Suprapubic skin (tissue), 4 donors: ENCODE measurements around the gene SGMS2. TPM values are rescaled to one million over a fixed set of nuclear protein-coding genes. Genes with fewer than 3 reads are reported as not detected.
A peak's percentile ranks its signal among the peaks of the same experiment; 100 is the strongest.

Experiments used
- DNase-seq, 2 donors: peaks; one replicate each; pipeline ENCODE4 v3.0.0-alpha.2; 2019; ENCODE audit warnings: low spot score in 2 of 2
- H3K27ac ChIP-seq: fragments of 200-600 bp; sonication (generic); one replicate; pipeline ENCODE4 v1.5.1; 2019
- H3K27me3 ChIP-seq: fragments of 200-600 bp; sonication (generic); one replicate; pipeline ENCODE4 v1.5.1; 2019
- H3K36me3 ChIP-seq: fragments of 200-600 bp; sonication (generic); one replicate; pipeline ENCODE4 v1.5.1; 2019
- H3K4me1 ChIP-seq: fragments of 200-600 bp; sonication (generic); one replicate; pipeline ENCODE4 v1.5.1; 2019
- H3K4me3 ChIP-seq: fragments of 200-600 bp; sonication (generic); one replicate; pipeline ENCODE4 v1.5.1; 2019; ENCODE audit warnings: mild to moderate bottlenecking
- H3K9me3 ChIP-seq: fragments of 200-600 bp; sonication (generic); one replicate; pipeline ENCODE4 v1.5.1; 2019
- EP300 ChIP-seq: sonication (generic); formaldehyde crosslinking; IDR thresholded peaks from one replicate; pipeline ENCODE4 v1.6.1; 2017; ENCODE audit warnings: antibody characterized with exemption
- POLR2A ChIP-seq, 2 donors: fragments of 450-650 bp; IDR thresholded peaks; one replicate each; pipeline ENCODE4 v1.6.1; 2017; ENCODE audit warnings: antibody characterized with exemption in 2 of 2, mild to moderate bottlenecking in 2 of 2, moderate library complexity in 2 of 2
- POLR2AphosphoS5 ChIP-seq, 3 donors: sonication (generic); formaldehyde crosslinking; IDR thresholded peaks; one replicate each; pipeline ENCODE4 v1.6.1; 2017; ENCODE audit warnings: antibody characterized with exemption in 3 of 3
- WGBS: methylation state at CpG from one replicate; pipeline ENCODE4 v1.1.5; 2018; 5-methylcytosine and 5-hydroxymethylcytosine counted together
- total RNA-seq, 4 donors: library from RNA; depleted of rRNA; stranded (reverse); fragments of >200 nt; gene quantifications; one replicate each; pipeline ENCODE4 v1.1.0, GENCODE V29; 2016
- TF ChIP-seq, protein P1 (sequence below), 2 donors: fragments of 200-600 bp in 1 of 2; fragments of 450-650 bp in 1 of 2; sonication (generic) in 1 of 2; IDR thresholded peaks; one replicate each; pipeline ENCODE4 v1.5.1; 2016 to 2019; ENCODE audit warnings: antibody characterized with exemption in 2 of 2, mild to moderate bottlenecking in 1 of 2, moderate library complexity in 1 of 2

The SGMS2 gene
- total RNA-seq, 4 donors from 2014 or later, result 18.3 to 100 (median 66.6) TPM

DNA sequence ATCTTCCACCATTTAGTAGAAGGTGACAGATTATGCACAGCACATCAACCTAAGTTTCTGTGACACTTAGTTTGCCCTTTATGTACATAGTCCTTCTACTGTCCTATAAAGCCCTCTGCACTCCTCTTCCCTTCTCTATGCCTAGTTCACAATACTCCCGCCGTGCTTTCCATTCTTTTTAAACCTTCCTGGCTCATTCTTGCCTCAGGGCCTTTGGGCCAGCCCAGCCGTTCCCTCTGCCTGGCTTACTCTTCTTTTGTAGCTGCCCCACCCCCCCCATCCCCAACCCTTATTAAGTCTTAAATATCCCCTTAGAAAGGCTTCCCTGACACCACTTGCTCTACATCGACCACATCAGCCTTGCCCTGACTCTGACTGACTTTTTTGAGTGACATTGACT lies 33.0 kb downstream of the SGMS2 start:
- no peaks in the 10 kb centered on the region for H3K9me3 ChIP-seq
- H3K4me1 ChIP-seq, result peaks cover 21% of the 10 kb centered on the region
- H3K27ac ChIP-seq, result no peak overlapping the region
- H3K36me3 ChIP-seq, result peaks cover 10% of the 10 kb centered on the region
- H3K4me3 ChIP-seq, result no peak overlapping the region
- DNase-seq, result no peak
- no peaks in the 10 kb centered on the region for H3K27me3 ChIP-seq
- no peak for TF ChIP-seq EP300
- TF ChIP-seq, protein P1, sequence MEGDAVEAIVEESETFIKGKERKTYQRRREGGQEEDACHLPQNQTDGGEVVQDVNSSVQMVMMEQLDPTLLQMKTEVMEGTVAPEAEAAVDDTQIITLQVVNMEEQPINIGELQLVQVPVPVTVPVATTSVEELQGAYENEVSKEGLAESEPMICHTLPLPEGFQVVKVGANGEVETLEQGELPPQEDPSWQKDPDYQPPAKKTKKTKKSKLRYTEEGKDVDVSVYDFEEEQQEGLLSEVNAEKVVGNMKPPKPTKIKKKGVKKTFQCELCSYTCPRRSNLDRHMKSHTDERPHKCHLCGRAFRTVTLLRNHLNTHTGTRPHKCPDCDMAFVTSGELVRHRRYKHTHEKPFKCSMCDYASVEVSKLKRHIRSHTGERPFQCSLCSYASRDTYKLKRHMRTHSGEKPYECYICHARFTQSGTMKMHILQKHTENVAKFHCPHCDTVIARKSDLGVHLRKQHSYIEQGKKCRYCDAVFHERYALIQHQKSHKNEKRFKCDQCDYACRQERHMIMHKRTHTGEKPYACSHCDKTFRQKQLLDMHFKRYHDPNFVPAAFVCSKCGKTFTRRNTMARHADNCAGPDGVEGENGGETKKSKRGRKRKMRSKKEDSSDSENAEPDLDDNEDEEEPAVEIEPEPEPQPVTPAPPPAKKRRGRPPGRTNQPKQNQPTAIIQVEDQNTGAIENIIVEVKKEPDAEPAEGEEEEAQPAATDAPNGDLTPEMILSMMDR (IDR thresholded peaks at IDR 0.05), result no peak
- no peak for TF ChIP-seq POLR2A (IDR thresholded peaks at IDR 0.05)
- TF ChIP-seq POLR2AphosphoS5 (IDR thresholded peaks at IDR 0.05), result no peak
- WGBS, result 81% methylated on average over 4 of the region's 4 CpGs

DNA sequence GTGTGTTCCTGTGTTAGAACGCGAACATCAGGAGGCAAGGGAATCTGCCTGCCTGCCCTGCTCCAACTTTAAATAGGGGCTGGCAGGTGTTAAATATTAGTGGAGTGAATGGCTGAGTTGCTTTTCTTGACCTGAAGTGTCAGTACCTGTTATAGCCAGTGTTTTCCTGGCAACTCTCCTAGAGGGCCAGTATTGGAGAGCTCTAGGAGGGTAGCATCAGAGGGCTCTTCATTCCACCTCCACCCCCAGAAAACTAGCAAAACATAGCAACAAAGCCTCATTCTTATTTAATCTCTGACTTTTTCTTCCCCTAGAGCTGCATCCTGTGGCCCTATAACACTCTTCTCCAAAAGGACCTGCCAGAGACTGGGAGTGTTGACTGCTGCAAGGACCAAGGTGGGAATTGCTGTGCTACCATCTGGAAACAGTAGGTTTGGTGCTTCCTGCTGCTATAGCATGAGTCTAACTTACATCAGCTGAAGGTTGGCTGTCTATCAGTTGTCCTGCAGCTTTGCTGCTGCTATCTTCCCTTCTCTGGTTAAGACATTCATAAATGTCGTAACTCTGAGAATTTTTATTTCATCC lies 33.5 kb downstream of the SGMS2 start:
- TF ChIP-seq POLR2A (IDR thresholded peaks at IDR 0.05), result no peak
- TF ChIP-seq EP300, result no peak
- no peak for TF ChIP-seq POLR2AphosphoS5 (IDR thresholded peaks at IDR 0.05)
- TF ChIP-seq, protein P1 (IDR thresholded peaks at IDR 0.05), result no peak
- 100% methylated on average over 3 of the region's 3 CpGs for WGBS
- Histone ChIP-seq H3K4me1 (peaks cover 16% of the 10 kb centered on the region), H3K9me3 (no peaks in the 10 kb centered on the region), H3K4me3 (no peak overlapping the region), H3K27me3 (no peaks in the 10 kb centered on the region), H3K36me3 (peaks cover 10% of the 10 kb centered on the region), H3K27ac (no peak overlapping the region)
- DNase-seq, result no peak

DNA sequence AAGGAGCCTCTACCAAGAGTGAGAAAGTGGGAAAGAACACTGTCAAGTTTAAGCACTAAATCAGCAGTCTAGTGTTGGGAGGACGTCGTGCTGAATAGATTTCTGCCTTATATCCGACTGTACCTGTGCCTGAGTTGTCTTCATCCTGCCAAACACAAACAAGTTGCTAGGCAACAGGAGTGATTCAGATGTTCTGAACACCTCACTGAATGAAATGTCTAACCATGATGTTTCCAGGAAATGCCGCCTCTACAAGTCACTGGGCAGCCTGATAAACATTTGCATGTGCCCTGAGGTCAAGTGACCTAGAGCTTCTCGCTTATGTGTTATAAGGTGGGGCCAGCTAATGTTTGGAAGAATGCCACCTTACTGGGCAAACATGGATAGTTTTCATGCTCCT lies 37.9 kb downstream of the SGMS2 start:
- H3K36me3 ChIP-seq, result peaks cover 10% of the 10 kb centered on the region
- no peaks in the 10 kb centered on the region for H3K9me3 ChIP-seq
- H3K4me1 ChIP-seq, result peaks cover 3% of the 10 kb centered on the region
- H3K27me3 ChIP-seq, result no peaks in the 10 kb centered on the region
- no peak overlapping the region for H3K4me3 ChIP-seq
- TF ChIP-seq EP300, result peak; percentile 31
- TF ChIP-seq POLR2A (IDR thresholded peaks at IDR 0.05), result no peak
- peak in 1 of 3 donors; percentile 13 for TF ChIP-seq POLR2AphosphoS5 (IDR thresholded peaks at IDR 0.05)
- H3K27ac ChIP-seq, result no peak overlapping the region
- whole genome bisulfite sequencing, result 68% methylated on average over 5 of the region's 5 CpGs
- DNase-seq, result no peak

DNA sequence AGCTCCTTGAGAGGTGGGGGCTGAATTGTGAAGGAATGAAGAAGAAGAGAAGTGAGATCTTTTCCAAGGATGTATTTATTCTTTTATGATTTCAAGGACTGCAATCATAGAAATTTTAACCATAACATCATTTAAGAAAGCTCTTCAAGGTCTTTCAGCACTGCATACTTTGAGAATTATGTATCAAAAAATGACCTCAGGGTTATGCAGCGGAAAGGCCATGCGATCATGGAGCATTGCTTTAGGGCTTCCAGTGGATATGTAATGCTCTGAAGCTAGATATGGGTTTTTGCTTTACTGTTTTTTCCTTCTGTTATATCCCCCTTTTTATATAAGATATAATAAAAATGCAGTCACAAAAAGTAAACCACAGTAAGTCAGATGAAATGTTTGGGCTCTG lies 38.7 kb downstream of the SGMS2 start:
- no peak overlapping the region for H3K4me3 ChIP-seq
- TF ChIP-seq EP300 (no peak), POLR2A (IDR thresholded peaks at IDR 0.05) (no peak), POLR2AphosphoS5 (IDR thresholded peaks at IDR 0.05) (no peak)
- TF ChIP-seq, protein P1 (IDR thresholded peaks at IDR 0.05), result no peak
- DNase-seq, result no peak
- peaks cover 10% of the 10 kb centered on the region for H3K36me3 ChIP-seq
- H3K27ac ChIP-seq, result no peak overlapping the region
- 95% methylated on average over 2 of the region's 2 CpGs for WGBS
- peaks cover 3% of the 10 kb centered on the region for H3K4me1 ChIP-seq
- H3K27me3 ChIP-seq, result no peaks in the 10 kb centered on the region
- H3K9me3 ChIP-seq, result no peaks in the 10 kb centered on the region

DNA sequence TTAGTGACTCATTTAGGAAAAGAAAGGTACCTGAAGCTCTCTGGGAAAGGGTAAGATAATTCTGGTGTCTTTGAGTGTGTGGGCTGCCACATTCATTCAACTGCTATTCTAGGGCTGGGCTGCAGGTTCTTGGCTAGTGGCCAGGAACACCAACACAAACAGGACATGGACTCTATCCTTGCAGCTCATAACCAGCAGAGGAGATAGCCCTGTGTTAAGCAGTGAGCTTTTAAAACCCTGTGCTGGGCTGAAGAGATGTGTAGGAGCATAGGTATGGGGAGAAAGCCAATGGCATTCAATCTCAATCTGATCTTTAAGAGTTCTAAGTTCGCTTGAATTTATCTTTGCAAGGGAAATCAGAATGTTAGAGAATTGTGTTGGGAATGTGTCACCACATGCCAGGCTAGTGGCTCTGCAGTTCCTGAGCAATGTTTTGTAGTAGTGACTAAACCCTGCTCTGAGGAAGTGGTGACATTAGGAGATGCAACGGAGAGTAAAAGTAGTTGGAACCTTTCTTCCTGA lies 39.2 kb downstream of the SGMS2 start:
- H3K9me3 ChIP-seq, result no peaks in the 10 kb centered on the region
- no peak overlapping the region for H3K4me3 ChIP-seq
- TF ChIP-seq POLR2A (IDR thresholded peaks at IDR 0.05) (no peak), POLR2AphosphoS5 (IDR thresholded peaks at IDR 0.05) (no peak), EP300 (no peak)
- TF ChIP-seq, protein P1 (IDR thresholded peaks at IDR 0.05), result no peak
- no peak for DNase-seq
- no peaks in the 10 kb centered on the region for H3K27me3 ChIP-seq
- peaks cover 10% of the 10 kb centered on the region for H3K36me3 ChIP-seq
- H3K27ac ChIP-seq, result no peak overlapping the region
- peaks cover 3% of the 10 kb centered on the region for H3K4me1 ChIP-seq
- WGBS, result 84% methylated on average over 2 of the region's 2 CpGs
